ENCODE data around the gene DNAH11.

- TF ChIP-seq CTCF (conservative IDR thresholded peaks at IDR 0.05) (no peak), ZFX (IDR thresholded peaks at IDR 0.05) (no peak)
These were observed 403.4 kb downstream of the DNAH11 start for GRCh38 chr7:21946222-21946709.

Measured in C4-2B (cell line).